NCI-H146 treated with DMSO at 0.1 percent for 48 hours (cell line): Measurements from ENCODE around the gene PUM2.
"Not testable (repeated sequence)": the region's sequence is repeated elsewhere in the genome, so short reads cannot be mapped to it uniquely, and the experiment has no call there.

Source experiments
- DNase-seq: peaks from one replicate; lab custom pipeline; 2025; ENCODE audit not compliant: unreplicated experiment; lab: John Stamatoyannopoulos, UW

PUM2 gene

GRCh38 chr2:20235655-20236305 is 114.9 kb downstream of the PUM2 start:
- no peak for DNase-seq

GRCh38 chr2:20234597-20234996 is 116.0 kb downstream of the PUM2 start:
- not testable (repeated sequence) for DNase-seq

- no peak for DNase-seq
Observed at GRCh38 chr2:20232837-20233207, 117.8 kb downstream of the PUM2 start.

- peak; percentile 83 for DNase-seq
Observed at GRCh38 chr2:20231598-20232026, 119.0 kb downstream of the PUM2 start.

GRCh38 chr2:20231159-20231558 is 119.5 kb downstream of the PUM2 start:
- no peak for DNase-seq

- DNase-seq: no peak
Observed at GRCh38 chr2:20230114-20230425, 120.6 kb downstream of the PUM2 start.

- no peak for DNase-seq
Observed at GRCh38 chr2:20229322-20230113, 121.1 kb downstream of the PUM2 start.

- no peak for DNase-seq
Observed at GRCh38 chr2:20227894-20228505, 122.6 kb downstream of the PUM2 start.

- DNase-seq: no peak
Observed at GRCh38 chr2:20226152-20226545, 124.5 kb downstream of the PUM2 start.

GRCh38 chr2:20225294-20226151 is 125.1 kb downstream of the PUM2 start:
- peak; percentile 51 for DNase-seq

- peak; percentile 51 for DNase-seq
Observed at GRCh38 chr2:20224716-20225293, 125.8 kb downstream of the PUM2 start, which contains the start of gene SDC1. TSS of gene SDC1 (minus strand) at chr2:20225130. CDS start at chr2:20224867, 263 bp downstream.

- no peak for DNase-seq
Observed at GRCh38 chr2:20224164-20224715, 126.4 kb downstream of the PUM2 start.

GRCh38 chr2:20223407-20224163 is 127.1 kb downstream of the PUM2 start:
- peak; percentile 35 for DNase-seq

GRCh38 chr2:20222769-20223406 is 127.8 kb downstream of the PUM2 start:
- no peak for DNase-seq

GRCh38 chr2:20222014-20222768 is 128.5 kb downstream of the PUM2 start:
- no peak for DNase-seq

- no peak for DNase-seq
Observed at GRCh38 chr2:20221555-20221973, 129.1 kb downstream of the PUM2 start.

GRCh38 chr2:20220806-20221554 is 129.7 kb downstream of the PUM2 start:
- DNase-seq: no peak
